CD4-positive, alpha-beta T cell treated with Interleukin-4 for 4 hours (primary cell): ENCODE results near the gene TRIM40.
"Not testable (repeated sequence)": the region's sequence is repeated elsewhere in the genome, so short reads cannot be mapped to it uniquely, and the experiment has no call there.

ENCODE experiments used
- DNase-seq: peaks from one replicate; pipeline ENCODE4 v3.0.0-alpha.2; 2020

The TRIM40 gene

DNA sequence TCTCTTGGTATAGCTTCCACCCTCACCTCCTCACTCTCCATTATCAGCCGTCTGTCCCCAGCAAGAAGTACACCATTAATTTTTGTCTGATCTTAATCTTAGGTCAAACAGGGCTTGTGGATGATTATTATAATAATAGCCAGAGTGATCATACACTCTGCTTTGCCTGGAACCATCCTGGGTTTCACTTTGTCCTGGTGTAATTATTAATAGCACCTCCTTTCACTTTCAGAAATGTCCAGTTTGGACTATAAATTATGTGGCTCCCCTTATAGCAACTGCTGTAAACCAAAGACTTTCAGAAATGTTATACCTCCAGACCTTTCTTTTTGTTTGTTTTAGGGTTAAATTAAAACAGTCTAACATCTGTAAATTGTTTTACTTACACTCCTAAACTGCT lies 22.1 kb upstream of the TRIM40 start:
- no peak for DNase-seq

DNA sequence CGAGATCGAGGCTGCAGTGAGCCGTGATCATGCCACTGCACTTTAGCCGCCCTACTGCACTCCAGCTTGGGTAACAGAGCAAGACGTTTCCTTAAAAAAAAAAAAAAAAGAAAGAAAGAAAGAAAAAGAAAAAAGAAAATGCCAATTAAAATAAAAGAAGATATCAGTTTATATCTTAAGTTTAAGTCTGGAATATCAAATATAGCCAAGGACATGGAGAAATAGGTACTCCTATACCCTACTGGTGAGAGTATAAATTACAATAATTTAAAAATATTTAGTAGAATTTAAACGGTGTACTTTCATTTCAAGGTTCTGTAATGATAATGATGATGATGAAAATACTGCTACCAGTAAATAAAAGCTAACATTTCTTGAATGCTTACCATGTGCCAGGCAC lies 19.2 kb upstream of the TRIM40 start:
- no peak for DNase-seq

DNA sequence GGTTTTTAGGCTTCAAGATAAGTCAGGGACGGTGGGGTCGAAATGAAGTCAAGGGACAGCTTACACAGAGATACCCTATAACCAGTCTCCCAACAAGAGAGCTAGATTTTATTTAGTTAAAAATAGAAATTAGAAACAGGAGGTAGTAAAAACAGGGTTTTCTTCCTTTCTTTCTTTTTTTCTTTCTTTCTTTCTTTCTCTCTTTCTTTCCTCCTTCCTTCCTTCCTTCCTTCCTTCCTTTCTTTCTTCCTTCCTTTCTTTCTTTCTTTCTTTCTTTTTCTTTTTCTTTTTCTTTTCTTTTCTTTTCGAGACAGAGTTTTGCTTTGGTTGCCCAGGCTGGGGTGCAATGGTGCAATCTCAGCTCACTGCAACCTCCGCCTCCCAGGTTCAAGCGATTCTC lies 17.2 kb upstream of the TRIM40 start:
- not testable (repeated sequence) for DNase-seq

DNA sequence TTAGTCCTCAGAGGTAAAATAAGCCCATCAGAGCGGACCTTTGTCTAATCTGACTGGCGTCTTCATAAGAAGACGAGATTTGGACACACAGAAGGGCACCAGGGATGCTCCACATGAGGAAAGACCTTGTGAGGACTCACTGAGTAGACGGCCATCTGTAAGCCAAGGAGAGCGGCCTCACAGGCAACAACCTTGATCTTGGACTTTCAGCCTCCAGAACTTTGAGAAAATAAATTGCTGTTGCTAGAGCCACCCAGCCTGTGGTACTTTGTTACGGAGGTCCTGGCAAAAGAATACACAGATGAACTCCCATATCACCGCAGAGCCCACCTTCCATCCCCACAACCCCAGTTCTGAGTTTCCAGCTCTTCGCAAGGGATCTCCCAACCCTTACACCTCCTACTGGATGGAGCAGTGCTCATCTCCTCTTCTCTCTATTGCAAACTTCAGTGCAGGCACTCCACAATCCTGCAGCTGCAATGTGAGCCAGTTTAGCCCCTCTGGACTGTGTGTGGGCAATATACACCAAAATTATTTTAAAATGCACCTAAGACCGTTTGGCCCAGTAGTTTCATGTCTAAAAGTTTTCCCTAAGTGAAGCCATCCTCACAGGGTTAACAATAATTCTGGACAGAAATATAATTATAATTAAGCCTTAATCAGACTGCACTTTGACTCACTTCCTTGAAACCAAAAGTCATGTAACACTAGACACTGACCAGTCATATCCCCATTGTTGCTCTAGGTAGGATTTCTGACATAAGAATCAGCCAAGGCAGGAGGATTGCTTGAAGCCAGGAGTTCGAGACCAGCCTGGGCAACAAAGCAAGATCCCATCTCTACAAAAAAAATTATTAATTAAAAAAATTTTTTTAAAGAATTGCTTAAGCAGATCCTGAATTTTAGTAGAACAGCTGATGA lies 14.2 kb upstream of the TRIM40 start:
- DNase-seq, result no peak

DNA sequence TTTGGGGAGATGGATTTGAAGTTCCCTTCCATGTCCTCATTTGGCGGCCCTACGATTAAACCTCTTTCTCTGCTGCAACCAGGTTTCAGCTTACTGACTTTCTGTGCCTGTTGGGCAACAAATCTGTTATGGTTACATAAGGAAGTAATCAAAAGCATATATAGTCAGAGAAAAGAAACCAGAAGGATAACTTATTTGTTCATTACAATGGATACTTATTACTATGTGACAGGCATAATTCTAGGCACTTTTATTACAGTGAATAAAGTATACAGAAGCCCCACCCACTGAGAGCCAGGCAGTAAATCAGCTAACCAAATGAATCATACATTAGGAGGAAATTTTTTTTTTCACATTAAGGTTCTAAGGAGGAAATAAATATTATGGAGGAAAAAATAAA lies 13.4 kb upstream of the TRIM40 start:
- DNase-seq, result no peak

DNA sequence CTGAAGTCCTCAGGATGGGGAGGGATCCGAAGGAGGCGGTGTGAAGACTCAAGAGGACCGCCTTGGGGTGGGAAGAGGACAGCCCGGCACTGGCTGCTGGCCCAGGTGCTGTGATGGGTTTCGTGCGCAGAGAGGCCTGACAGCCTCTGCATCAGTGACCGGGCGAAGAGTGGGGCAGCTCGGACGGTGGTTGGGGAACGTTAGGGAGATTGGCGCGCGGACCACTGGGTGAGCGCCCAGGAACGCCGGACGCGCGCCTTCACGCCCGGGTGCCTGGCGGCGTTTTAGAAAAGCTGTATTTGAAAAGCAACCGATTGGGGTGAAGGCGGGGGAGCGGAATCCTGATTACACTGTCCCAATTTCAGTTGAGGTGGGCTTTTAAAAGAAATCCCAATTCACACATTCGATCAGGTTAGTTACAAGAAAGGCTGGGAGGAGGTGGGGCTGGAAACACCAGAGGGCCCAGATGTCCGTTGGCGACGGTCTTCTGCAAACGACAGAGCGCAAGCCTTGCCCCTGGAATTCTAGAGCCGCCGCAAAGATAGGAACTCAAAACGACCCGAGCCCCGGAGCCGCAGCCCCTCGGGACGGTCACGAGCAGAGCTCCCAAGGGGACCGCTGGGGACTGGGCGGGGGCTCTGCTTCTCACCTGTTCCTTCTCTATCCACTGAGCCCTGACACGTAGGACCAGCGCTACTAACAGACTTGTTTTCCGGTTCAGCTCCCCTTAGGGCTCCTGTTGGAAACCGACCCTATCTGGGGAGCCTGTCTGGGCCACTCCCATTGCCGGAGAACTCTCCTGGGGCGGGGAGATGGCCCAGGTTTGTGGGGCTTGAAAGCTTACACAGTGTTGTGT lies 8.5 kb upstream of the TRIM40 start:
- no peak for DNase-seq

DNA sequence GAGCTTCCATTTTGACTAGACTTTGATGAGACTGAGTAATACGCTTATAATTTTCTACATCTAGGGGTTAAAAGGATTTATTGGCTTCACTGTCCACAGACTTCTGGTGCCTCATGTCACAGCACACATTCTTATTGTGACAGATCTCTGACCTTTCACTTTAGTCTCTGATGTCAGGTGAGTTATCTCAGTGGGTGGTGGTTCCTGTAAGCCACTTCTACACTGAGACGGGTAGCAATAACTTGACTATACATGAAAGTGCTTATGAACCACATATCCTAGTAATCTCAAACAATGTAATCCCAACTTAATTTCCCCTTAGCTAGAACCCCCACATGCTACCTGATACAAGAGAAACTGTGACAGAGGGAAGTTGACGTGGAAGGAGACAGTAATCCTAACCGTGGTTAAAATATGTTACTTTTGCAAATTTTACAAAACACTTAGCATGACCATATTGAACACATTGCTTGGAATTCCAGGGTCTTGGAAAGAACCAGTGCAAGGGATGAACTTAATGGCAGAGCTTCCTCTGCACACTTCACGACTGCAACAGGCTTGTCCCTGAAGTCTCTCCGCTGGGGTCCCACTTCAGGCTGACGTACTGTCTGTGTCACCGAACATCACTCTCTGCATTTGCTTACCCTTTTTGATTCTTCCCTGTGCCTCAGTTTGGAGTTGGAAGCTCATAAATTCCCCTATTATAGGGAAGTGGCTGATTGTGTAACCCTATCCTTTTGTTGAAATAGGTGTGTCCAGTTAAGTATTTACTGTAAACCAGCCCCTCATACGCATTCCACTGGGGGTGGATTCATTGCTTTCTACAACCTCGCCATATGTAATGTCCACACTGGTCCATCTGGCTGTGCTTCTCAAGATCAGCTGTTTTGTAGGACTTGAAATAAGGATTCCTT lies 6.4 kb upstream of the TRIM40 start:
- DNase-seq, result no peak

DNA sequence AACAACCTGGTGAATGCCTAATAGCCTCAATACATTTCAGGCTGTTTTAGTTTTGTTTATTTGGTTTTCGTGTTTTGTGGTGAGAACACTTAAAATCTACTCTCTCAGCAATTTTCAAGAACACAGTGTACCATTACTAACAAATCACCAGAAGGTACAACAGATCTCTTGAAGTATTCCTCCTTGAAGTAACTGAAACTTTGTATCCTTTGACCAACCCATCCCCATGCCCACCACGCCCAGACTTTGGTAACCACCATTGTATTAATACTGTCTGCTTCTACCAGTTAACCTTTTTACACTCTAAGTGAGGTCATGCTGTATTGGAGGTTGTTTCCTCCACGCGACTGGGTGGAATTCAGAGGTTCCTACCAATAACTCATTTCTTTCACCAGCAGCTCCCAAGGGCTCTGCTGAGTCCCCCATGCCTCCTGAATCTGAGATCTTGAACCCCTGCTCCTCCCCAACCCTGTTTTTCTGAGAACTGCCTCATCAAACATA lies 5.7 kb upstream of the TRIM40 start:
- DNase-seq, result no peak

DNA sequence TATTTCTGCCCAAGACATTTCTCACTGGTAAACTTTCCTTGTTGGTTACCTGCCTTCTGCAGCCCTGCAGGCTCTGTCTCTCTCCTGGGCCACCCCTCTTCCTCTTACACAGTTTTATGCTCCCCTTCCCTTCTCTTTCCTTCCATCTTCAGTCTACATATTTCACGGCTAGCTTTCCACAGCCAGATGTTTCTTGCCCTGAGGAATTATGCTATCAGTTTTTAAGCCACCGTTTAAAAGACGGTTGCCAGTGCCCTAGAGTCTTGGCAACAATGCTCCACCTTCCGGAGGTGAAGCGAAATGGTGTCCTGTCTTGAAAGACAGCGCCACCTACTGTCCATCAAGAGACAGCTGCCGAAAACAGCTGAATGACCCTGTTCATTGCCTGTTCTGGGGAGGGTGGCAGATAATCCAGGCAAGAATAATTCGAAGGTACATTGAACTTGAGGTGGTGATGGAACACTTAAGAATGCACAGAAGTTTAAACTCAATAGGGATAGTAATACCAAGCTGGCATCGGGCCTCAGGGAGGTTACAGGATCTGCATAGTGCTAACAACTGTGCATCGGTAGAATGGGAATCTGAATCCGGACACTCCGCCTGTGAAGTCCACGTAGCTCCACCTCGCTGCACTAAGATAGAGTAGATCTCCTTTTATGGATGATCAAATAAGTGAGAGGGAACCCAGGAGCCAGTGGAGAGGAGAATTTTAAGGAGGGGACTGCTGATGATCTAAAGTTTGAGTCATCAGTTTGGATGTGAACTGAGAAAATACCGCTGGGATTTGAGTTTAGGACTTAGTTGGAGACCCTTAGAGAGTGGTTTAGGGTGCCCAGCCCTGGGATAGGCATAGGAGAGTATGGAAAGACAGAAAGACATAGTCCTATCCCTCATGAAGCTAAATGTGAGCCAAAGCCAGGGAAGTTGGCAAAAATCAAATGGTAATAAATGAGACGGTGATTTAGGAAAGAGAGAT lies 4.8 kb upstream of the TRIM40 start:
- peak; percentile 83 for DNase-seq

DNA sequence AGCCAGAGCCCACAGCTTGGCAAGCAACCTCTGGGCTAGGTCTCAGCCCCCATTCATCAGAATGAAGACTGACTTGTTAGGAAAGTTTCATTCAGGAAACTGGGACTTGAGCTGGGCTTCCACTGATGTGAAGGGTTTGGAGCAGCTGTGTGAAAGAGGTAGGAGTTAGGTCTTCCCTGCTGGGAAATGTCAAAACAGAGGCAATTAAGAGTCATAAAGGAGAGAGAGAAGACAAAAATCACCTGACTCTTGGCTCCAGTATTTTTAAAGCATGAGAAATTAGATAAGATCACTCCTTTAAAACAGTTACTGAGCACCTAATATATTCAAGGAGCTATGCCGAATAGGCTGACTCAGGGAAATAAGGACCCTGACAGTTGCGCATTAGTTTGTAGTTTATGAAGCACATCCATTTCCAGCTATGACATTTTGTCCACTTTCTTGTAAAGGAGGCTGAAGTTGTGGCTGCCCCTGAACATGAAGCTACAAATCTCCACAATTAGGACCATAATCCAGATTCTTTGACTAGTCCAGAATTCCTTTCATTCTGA lies 3.9 kb upstream of the TRIM40 start:
- DNase-seq, result no peak

DNA sequence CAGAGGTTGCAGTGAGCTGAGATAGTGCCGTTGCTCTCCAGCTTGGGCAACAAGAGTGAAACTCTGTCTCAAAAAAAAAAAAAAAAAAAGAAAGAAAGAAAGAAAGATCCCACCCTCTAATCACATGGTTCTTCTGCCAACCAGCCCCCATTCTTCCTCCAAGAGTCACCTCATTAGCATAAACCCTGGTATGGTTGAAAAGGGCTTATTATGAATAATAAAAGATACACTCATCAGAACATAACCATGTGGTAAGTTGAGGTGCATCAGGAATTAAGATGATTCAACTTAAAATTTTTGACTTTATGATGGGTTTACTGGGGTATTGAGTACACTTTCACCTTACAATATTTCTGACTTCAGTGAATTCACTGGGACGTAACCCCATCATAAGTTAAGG lies 793 bp upstream of the TRIM40 start:
- DNase-seq, result no peak

DNA sequence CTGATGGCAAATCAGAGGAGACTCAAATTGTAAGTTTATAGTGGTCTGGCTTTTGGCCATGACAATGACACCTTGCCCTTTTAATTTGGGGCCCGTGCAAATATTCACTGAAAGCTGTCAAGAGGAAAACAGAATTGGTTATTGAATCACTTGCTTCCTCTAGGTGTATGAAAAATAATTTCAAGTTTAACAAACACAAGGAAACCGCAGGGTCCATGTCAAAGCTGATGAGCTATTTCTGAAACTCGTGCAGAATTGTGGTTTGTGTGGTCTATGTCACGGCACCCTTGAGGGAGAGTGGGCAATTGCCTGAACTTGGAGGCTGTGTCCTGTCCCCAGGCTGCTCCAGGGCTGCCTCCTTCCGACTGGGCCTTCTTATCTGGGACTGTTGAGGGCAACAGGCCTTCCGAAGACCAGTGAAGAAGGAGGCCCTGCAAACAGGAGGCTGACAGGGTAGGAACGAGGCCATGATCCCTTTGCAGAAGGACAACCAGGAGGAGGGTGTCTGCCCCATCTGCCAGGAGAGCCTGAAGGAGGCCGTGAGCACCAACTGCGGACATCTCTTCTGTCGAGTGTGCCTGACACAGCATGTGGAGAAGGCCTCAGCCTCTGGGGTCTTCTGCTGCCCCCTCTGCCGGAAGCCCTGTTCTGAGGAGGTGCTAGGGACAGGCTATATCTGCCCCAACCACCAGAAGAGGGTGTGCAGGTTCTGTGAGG lies 788 bp downstream of the TRIM40 start:
- DNase-seq, result no peak

DNA sequence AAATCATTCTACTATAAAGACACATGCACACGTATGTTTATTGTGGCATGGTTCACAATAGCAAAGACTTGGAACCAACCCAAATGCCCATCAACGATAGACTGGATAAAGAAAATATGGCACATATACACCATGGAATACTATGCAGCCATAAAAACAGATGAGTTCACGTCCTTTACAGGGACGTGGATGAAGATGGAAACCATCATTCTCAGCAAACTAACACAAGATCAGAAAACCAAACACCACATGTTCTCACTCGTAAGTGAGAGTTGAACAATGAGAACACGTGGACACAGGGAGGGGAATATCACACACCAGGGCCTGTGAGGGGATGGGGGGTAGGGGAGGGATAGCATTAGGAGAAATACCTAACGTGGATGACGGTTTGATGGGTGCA lies 4.3 kb downstream of the TRIM40 start:
- not testable (repeated sequence) for DNase-seq

DNA sequence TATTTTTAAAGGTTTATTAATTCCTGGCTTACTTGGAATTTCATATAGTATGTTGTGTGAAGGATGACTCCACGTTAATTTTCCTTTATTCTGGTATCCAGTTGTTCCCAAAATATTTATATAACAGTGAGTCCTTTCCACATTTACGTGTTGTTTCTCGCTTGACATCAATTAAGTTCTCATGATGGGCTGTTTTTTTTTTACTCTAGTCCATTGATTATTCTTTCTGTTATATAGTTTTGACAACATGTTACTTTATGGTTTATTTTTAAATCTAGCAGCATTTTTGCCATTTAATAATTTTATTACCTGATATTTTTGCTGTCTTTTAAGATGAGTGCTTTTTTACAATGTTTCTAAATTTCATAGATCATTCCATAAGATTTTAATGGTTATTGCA lies 6.7 kb downstream of the TRIM40 start:
- DNase-seq, result no peak

DNA sequence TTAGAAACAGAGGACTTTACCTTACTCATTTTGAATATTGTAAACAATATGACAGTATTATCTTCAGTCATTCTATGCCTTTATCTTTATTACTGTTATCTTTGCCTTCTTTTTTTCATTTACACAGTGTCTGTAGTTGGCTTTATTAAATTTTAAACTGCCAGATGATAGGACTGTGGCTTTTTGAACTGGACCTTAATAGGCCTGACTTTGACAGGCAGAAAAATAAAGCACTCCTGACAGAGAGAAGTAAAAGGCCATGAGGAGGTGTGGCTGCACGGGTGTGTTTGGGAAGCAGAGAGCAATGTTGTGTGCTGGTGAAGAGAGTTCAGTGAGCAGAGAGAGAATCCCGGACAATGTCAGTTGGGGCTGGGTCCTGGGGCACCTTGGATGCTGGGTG lies 7.8 kb downstream of the TRIM40 start:
- DNase-seq, result no peak

DNA sequence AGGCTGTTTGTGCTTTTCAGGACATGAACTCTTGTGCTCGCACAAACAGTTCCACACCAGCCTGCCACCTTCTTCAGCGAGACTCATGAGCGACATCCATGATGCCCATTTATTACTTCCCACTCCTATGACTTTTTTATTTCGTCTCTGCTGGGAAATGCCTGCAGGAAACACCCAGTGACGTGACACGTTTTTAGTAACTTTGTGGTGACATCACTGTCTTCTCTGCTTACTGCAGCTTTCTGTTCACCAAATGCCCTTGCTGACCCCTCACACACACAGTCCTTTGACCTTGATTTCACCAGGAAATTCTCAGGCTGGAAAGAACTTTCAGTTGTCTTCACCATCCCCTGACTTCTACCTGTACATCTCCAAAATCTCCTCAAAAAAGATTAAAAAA lies 8.9 kb downstream of the TRIM40 start:
- DNase-seq, result no peak

DNA sequence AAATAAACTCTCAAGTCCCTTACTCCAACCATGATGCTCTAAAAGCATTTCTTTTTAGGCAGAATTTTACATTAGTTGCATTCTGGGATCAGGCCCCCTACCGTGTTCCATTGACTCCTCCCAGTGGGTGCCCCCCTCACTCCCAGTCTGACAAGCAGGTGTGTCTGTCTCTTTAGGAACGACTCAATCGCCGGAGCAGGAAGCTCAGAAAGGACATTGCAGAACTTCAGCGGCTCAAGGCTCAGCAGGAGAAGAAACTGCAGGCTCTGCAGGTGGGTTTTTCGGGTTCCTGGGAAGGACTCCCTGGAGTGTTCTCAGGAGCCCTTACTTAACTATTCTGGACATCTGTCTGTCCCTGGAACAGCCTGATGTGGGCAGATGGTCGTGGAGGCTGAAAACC lies 9.9 kb downstream of the TRIM40 start:
- DNase-seq, result no peak

DNA sequence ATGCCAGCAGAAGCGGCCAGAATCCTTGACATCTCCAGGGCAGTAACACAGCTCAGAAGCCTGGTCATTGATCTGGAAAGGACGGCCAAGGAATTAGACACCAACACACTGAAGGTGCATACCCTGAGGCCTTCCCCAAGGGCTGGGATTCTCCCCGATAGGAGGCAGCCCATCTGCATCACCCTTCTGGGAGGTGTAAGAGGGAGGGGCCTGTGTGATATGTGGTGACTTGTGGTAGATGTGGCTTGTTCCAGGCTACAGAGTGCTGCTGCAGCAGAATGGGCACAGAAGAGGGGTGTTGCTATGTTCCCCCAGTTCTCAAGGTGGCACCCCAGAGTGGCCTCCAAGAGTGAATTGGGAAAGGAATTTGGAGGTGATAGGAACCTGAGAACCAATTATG lies 11.2 kb downstream of the TRIM40 start:
- DNase-seq, result no peak

DNA sequence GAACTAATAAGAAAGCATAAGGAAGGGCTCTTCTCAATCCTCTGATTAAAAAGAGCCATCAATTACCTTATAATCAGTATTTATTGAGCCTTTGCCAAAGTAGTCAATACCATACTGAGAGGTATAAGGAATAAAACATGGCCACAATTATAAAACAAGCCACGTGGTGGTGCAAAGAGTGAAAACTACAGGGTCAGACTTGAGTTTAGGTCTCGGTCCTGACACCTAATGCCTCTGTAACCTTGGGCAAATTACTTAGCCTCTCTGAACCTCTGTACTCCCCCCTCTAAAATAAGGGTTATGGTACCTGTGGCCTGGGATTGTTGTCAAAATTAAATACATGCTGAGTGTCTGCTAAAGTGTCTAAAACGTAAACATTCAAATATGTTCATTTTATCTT lies 13.3 kb downstream of the TRIM40 start:
- DNase-seq, result no peak

DNA sequence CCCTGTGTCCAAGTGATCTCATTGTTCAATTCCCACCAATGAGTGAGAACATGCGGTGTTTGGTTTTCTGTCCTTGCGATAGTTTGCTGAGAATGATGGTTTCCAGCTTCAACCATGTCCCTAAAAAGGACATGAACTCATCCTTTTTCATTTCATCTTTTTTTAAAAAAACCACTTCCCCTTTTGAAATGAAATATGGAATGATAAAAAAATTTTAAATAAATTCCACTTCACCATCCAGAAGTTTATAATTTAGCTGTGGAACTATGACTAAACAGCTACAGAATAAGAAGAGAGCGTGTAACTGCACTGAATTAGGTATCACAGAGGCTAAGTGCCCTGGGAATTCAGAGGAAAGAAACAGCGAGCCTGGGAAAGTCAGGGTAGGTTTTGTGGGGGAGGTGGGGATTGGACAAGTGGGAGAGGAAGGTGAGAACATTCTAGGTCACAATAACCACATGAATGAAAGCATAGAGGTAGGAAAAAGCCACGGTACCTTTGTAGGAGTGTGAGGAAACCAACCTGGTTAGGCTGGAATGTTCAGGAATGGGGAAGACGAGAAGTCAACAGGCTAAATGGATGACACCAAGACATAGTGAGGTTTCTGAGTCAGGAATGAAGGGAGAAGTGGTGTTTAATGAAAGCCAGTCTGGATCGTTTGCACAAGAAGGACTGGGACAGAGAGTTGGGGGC lies 14.1 kb downstream of the TRIM40 start:
- DNase-seq, result no peak
